GM12878 (cell line): Measurements from ENCODE around the gene ZNF780A. TPM values are rescaled to one million over a fixed set of nuclear protein-coding genes. Genes with fewer than 3 reads are reported as not detected.

Experiments used
- ATAC-seq: fragments of 200-7000 bp; cut with Tn5 transposase; 3 replicates; pipeline ENCODE4 v1.9.1; 2020; ENCODE audit warnings: mild to moderate bottlenecking, moderate library complexity
- BruUV-seq: library from RNA; stranded (reverse); fragments of 400-500 nt; replicated peaks from 2 replicates; lab custom pipeline; 2021; lab: Mats Ljungman, UMichigan
- CTCF ChIA-PET: fragments of 300-600 bp; sonication (Branson Sonifier 250); formaldehyde crosslinking; extraction: SDS; loops from one replicate; lab custom pipeline; 2021; ENCODE audit warnings: inconsistent platforms; lab: Yijun Ruan, JAX
- POLR2A ChIA-PET: fragments of 350-600 bp; formaldehyde crosslinking; extraction: SDS; loops from one replicate; lab custom pipeline; 2021; ENCODE audit warnings: inconsistent platforms; lab: Charles Lee
- RAD21 ChIA-PET: fragments of 300-600 bp; sonication (Branson Sonifier 250); formaldehyde crosslinking; loops from one replicate; lab custom pipeline; 2023; ENCODE audit warnings: antibody characterized with exemption; ENCODE audit not compliant: unreplicated experiment; lab: Charles Lee
- SMC1A ChIA-PET: fragments of 300-600 bp; sonication (Branson Sonifier 250); formaldehyde crosslinking; loops from one replicate; lab custom pipeline; 2023; ENCODE audit not compliant: unreplicated experiment, uncharacterized antibody; lab: Charles Lee
- DNase-seq: peaks from one replicate; pipeline ENCODE4 v3.0.0-alpha.2; 2011; ENCODE audit warnings: low read depth, low spot score
- FAIRE-seq: peaks from 3 replicates; lab custom pipeline; 2011; peaks lifted over from hg19 to GRCh38; lab: Jason Lieb, UNC
- H2AFZ ChIP-seq: 2 replicates; pipeline ENCODE4 v1.6.0; 2011; ENCODE audit warnings: low read depth, low read length, control low read depth; ENCODE audit not compliant: control insufficient read depth
- H3K27ac ChIP-seq: 2 replicates; pipeline ENCODE4 v1.5.1; 2011; ENCODE audit warnings: control low read depth; ENCODE audit not compliant: control insufficient read depth, insufficient read depth
- H3K27me3 ChIP-seq, 2 experiments: replicated peaks in 1 of 2; 2 replicates each; pipeline versions ENCODE4 v1.6.0 to v1.6.1; 2011; ENCODE audit warnings: low read length in 1 of 2; ENCODE audit not compliant: control insufficient read depth in 2 of 2, insufficient read depth in 2 of 2
- H3K36me3 ChIP-seq, 2 experiments: 2 replicates each; pipeline ENCODE4 v1.5.1; 2011; ENCODE audit warnings: low read length in 1 of 2; ENCODE audit not compliant: control insufficient read depth in 2 of 2, insufficient read depth in 2 of 2
- H3K4me1 ChIP-seq: 2 replicates; pipeline ENCODE4 v1.6.1; 2011; ENCODE audit warnings: mild to moderate bottlenecking, low read length, moderate library complexity, mixed read lengths; ENCODE audit not compliant: control insufficient read depth, insufficient read depth
- H3K4me2 ChIP-seq: 2 replicates; pipeline ENCODE4 v1.6.0; 2011; ENCODE audit warnings: control low read depth; ENCODE audit not compliant: control insufficient read depth, insufficient read depth
- H3K4me3 ChIP-seq: fragments of 200-600 bp; sonication (generic); 2 replicates; pipeline ENCODE4 v1.5.1; 2016
- H3K79me2 ChIP-seq: 2 replicates; pipeline ENCODE4 v1.6.0; 2011; ENCODE audit warnings: low read length; ENCODE audit not compliant: control insufficient read depth, insufficient read depth
- H3K9ac ChIP-seq: 2 replicates; pipeline ENCODE4 v1.8.0; 2011; ENCODE audit warnings: low read length, control low read depth, mixed read lengths; ENCODE audit not compliant: control insufficient read depth, insufficient read depth
- H3K9me3 ChIP-seq: replicated peaks from 3 replicates; pipeline ENCODE4 v1.5.1; 2011; ENCODE audit warnings: mild to moderate bottlenecking, low read length; ENCODE audit not compliant: control insufficient read depth, insufficient read depth
- H4K20me1 ChIP-seq: 2 replicates; pipeline ENCODE4 v1.6.0; 2011; ENCODE audit not compliant: control insufficient read depth, insufficient read depth
- CHD2 ChIP-seq: IDR thresholded peaks from 2 replicates; pipeline ENCODE4 v1.6.1; 2011; ENCODE audit warnings: low read depth, low read length, improper control_type of control experiment, borderline replicate concordance
- EED ChIP-seq: sonication (generic); IDR thresholded peaks from 2 replicates; pipeline ENCODE4 v1.6.1; 2016; ENCODE audit warnings: antibody characterized with exemption, low read depth
- EGR1 ChIP-seq, 2 experiments: IDR thresholded peaks; 1 replicate in 1 of 2; 2 replicates in 1 of 2; pipeline ENCODE4 v1.6.1; 2011 to 2012; ENCODE audit warnings: low read depth in 2 of 2, low read length in 2 of 2, borderline replicate concordance in 1 of 2, mild to moderate bottlenecking in 1 of 2, moderate library complexity in 1 of 2
- FOS ChIP-seq: IDR thresholded peaks from 3 replicates; pipeline ENCODE4 v1.6.1; 2011; ENCODE audit warnings: borderline replicate concordance; ENCODE audit not compliant: insufficient read length; ENCODE audit errors: extremely low read depth
- MEF2B ChIP-seq: fragments of 450-650 bp; IDR thresholded peaks from 2 replicates; pipeline ENCODE4 v1.6.1; 2018; ENCODE audit warnings: mild to moderate bottlenecking, moderate library complexity; ENCODE audit not compliant: partially characterized antibody, poor library complexity, severe bottlenecking
- TCF3 ChIP-seq: IDR thresholded peaks from 2 replicates; pipeline ENCODE4 v1.6.1; 2012; ENCODE audit warnings: low read depth, mild to moderate bottlenecking, low read length, borderline replicate concordance; ENCODE audit not compliant: insufficient read depth
- WRNIP1 ChIP-seq: IDR thresholded peaks from 2 replicates; pipeline ENCODE4 v1.6.1; 2011; ENCODE audit warnings: low read depth, low read length, improper control_type of control experiment, borderline replicate concordance
- ZNF207 ChIP-seq: fragments of 450-650 bp; IDR thresholded peaks from 2 replicates; pipeline ENCODE4 v1.6.1; 2014; ENCODE audit warnings: antibody characterized with exemption, mild to moderate bottlenecking, borderline replicate concordance
- ZNF384 ChIP-seq: IDR thresholded peaks from 2 replicates; pipeline ENCODE4 v1.6.1; 2012; ENCODE audit warnings: low read depth, mild to moderate bottlenecking, low read length, improper control_type of control experiment, borderline replicate concordance
- WGBS: methylation state at CpG from one replicate; pipeline ENCODE4 v1.1.6; 2016; ENCODE audit warnings: low lambda C conversion rate; ENCODE audit not compliant: insufficient replicate concordance, insufficient coverage; ENCODE audit errors: missing lambda C conversion rate; 5-methylcytosine and 5-hydroxymethylcytosine counted together
- in situ Hi-C: fragments of 300-500 bp; cut with MboI; formaldehyde crosslinking; loops from 9 replicates; pipeline ENCODE4 v1.14.3; 2018; ENCODE audit warnings: mixed read lengths
- intact Hi-C: fragments of 100-400 bp; cut with micrococcal nuclease; formaldehyde crosslinking; loops from one replicate; pipeline ENCODE4 v1.14.2; 2022; ENCODE audit not compliant: unreplicated experiment
- polyA plus RNA-seq, 11 experiments: library from polyadenylated mRNA; depleted of rRNA in 4 of 11; unstranded in 6 of 11; stranded (reverse) in 5 of 11; fragments of >200 nt; fragmentation: Nextera tagmentation in 4 of 11; fragmentation: Illumina TruSeq in 1 of 11; extraction: Ambion mirVana in 4 of 11; extraction: Trizol in 1 of 11; gene quantifications; 1 replicate in 1 of 11; 2 replicates in 10 of 11; pipeline versions ENCODE4 v1.2.1 to v1.2.3, GENCODE V29; 2011 to 2016; ENCODE audit warnings: inconsistent platforms in 2 of 11, missing spikeins in 2 of 11, low read depth in 1 of 11
- total RNA-seq, 4 experiments: library from RNA; depleted of rRNA in 3 of 4; stranded (reverse); fragments of >200 nt in 3 of 4; fragmentation: Illumina TruSeq in 1 of 4; extraction: Trizol in 1 of 4; gene quantifications; 2 replicates each; pipeline versions ENCODE4 v1.2.1 to v1.2.3, GENCODE V29; 2013 to 2021
- TF ChIP-seq, protein P1 (sequence below): IDR thresholded peaks from 2 replicates; pipeline ENCODE4 v1.6.1; 2011; ENCODE audit warnings: low read depth, low read length, improper control_type of control experiment, borderline replicate concordance
- TF ChIP-seq, protein P2 (sequence below): IDR thresholded peaks from 2 replicates; pipeline ENCODE4 v1.6.1; 2012; ENCODE audit warnings: improper control_type of control experiment, low read depth, low read length; ENCODE audit not compliant: insufficient replicate concordance
- TF ChIP-seq, protein P3 (sequence below): fragments of 450-650 bp; formaldehyde crosslinking; IDR thresholded peaks from 2 replicates; pipeline ENCODE4 v1.4.0; 2022; ENCODE audit warnings: mild to moderate bottlenecking, moderate library complexity

Gene ZNF780A
- total and polyA plus RNA-seq, 10 of the 15 experiments (the other 5 are each of a cell fraction or from before 2014, with no cell fraction given), result 10.9 to 27.6 (median 17.6) TPM

DNA sequence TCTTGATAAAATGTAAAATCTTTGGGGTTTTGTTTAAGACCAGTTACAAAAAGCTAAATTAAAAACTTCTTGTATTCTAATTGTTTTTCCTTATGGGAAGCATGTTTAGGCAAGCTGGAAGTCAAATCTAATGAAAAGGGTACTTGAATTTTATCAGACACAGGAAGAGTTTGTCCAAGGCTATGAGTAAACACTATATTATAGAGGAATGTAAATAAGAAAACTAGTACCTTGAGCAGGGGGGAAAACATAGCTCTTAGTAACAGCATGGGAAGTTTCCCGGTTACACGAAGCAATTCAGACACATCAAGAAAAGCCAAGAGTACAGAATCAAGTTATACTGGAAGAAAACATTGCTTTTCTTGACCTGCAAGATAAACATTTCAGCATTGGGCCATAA lies 19.8 kb upstream of the ZNF780A start:
- FAIRE-seq (peak; percentile 47), DNase-seq (no peak), ATAC-seq (no peak)
- BruUV-seq, result no TSS peak
- Histone ChIP-seq H4K20me1 (no peaks in the 10 kb centered on the region), H3K36me3 (no peaks in the 10 kb centered on the region), H3K27ac (no peak overlapping the region), H2AFZ (no peak overlapping the region), H3K79me2 (no peaks in the 10 kb centered on the region), H3K4me3 (no peak overlapping the region), H3K4me1 (no peaks in the 10 kb centered on the region), H3K9me3 (no peaks in the 10 kb centered on the region; the same call in 2 of the 3 replicates), H3K4me2 (no peak overlapping the region), H3K9ac (no peak overlapping the region), H3K27me3 (no peaks in the 10 kb centered on the region)
- WGBS, result 6% methylated on average over 2 of the region's 2 CpGs
- intact Hi-C loops (no loop called here), in situ Hi-C loops (no loop called here)
- SMC1A ChIA-PET, result interaction anchor here (1.3 kb wide), 1 partner anchor 52 kb away, joined by 3 read pairs; no protein-coding TSS in a partner anchor
- CTCF ChIA-PET, result interaction anchor here (0.7 kb wide), 1 partner anchor 32 kb away, joined by 3 read pairs; no protein-coding TSS in a partner anchor
- RAD21 ChIA-PET, result no interaction called here
- POLR2A ChIA-PET, result no interaction called here
- TF ChIP-seq, protein P1, sequence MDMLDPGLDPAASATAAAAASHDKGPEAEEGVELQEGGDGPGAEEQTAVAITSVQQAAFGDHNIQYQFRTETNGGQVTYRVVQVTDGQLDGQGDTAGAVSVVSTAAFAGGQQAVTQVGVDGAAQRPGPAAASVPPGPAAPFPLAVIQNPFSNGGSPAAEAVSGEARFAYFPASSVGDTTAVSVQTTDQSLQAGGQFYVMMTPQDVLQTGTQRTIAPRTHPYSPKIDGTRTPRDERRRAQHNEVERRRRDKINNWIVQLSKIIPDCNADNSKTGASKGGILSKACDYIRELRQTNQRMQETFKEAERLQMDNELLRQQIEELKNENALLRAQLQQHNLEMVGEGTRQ, result no peak
- TF ChIP-seq, protein P2, sequence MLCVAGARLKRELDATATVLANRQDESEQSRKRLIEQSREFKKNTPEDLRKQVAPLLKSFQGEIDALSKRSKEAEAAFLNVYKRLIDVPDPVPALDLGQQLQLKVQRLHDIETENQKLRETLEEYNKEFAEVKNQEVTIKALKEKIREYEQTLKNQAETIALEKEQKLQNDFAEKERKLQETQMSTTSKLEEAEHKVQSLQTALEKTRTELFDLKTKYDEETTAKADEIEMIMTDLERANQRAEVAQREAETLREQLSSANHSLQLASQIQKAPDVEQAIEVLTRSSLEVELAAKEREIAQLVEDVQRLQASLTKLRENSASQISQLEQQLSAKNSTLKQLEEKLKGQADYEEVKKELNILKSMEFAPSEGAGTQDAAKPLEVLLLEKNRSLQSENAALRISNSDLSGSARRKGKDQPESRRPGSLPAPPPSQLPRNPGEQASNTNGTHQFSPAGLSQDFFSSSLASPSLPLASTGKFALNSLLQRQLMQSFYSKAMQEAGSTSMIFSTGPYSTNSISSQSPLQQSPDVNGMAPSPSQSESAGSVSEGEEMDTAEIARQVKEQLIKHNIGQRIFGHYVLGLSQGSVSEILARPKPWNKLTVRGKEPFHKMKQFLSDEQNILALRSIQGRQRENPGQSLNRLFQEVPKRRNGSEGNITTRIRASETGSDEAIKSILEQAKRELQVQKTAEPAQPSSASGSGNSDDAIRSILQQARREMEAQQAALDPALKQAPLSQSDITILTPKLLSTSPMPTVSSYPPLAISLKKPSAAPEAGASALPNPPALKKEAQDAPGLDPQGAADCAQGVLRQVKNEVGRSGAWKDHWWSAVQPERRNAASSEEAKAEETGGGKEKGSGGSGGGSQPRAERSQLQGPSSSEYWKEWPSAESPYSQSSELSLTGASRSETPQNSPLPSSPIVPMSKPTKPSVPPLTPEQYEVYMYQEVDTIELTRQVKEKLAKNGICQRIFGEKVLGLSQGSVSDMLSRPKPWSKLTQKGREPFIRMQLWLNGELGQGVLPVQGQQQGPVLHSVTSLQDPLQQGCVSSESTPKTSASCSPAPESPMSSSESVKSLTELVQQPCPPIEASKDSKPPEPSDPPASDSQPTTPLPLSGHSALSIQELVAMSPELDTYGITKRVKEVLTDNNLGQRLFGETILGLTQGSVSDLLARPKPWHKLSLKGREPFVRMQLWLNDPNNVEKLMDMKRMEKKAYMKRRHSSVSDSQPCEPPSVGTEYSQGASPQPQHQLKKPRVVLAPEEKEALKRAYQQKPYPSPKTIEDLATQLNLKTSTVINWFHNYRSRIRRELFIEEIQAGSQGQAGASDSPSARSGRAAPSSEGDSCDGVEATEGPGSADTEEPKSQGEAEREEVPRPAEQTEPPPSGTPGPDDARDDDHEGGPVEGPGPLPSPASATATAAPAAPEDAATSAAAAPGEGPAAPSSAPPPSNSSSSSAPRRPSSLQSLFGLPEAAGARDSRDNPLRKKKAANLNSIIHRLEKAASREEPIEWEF, result no peak
- TF ChIP-seq CHD2 (no peak), EGR1 (IDR thresholded peaks at IDR 0.05; ENCODE audit: borderline replicate concordance in 1 of 2, low read depth in 2 of 2, low read length in 2 of 2) (no peak), EED (no peak), ZNF384 (no peak), FOS (no peak), TCF3 (no peak), MEF2B (no peak), WRNIP1 (no peak), ZNF207 (no peak)
- TF ChIP-seq, protein P3, sequence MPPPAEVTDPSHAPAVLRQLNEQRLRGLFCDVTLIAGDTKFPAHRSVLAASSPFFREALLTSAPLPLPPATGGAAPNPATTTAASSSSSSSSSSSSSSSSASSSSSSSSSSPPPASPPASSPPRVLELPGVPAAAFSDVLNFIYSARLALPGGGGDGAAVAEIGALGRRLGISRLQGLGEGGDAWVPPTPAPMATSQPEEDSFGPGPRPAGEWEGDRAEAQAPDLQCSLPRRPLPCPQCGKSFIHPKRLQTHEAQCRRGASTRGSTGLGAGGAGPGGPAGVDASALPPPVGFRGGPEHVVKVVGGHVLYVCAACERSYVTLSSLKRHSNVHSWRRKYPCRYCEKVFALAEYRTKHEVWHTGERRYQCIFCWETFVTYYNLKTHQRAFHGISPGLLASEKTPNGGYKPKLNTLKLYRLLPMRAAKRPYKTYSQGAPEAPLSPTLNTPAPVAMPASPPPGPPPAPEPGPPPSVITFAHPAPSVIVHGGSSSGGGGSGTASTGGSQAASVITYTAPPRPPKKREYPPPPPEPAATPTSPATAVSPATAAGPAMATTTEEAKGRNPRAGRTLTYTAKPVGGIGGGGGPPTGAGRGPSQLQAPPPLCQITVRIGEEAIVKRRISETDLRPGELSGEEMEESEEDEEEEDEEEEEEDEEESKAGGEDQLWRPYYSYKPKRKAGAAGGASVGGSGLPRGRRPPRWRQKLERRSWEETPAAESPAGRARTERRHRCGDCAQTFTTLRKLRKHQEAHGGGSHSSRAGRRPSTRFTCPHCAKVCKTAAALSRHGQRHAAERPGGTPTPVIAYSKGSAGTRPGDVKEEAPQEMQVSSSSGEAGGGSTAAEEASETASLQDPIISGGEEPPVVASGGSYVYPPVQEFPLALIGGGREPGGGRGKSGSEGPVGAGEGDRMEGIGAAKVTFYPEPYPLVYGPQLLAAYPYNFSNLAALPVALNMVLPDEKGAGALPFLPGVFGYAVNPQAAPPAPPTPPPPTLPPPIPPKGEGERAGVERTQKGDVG, result no peak
